K562 (cell line): ENCODE data around the gene RPS6KA4. TPM values are rescaled to one million over a fixed set of nuclear protein-coding genes. Genes with fewer than 3 reads are reported as not detected.
A peak's percentile ranks its signal among the peaks of the same experiment; 100 is the strongest.

Source experiments
- BMI1 ChIP-seq: fragments of 150-350 bp; IDR thresholded peaks from 2 replicates; pipeline ENCODE4 v1.6.1; 2014; ENCODE audit warnings: low read length
- CEBPB ChIP-seq: fragments of 450-650 bp; IDR thresholded peaks from 2 replicates; pipeline ENCODE4 v1.6.1; 2016; ENCODE audit warnings: missing genetic modification characterization, missing compliant biosample characterization
- ELF1 ChIP-seq: fragments of 200-800 bp; sonication (Bioruptor generic); IDR thresholded peaks from 2 replicates; pipeline ENCODE4 v1.6.1; 2016; ENCODE audit warnings: missing genetic modification characterization, missing compliant biosample characterization
- GATAD2B ChIP-seq: fragments of 450-650 bp; IDR thresholded peaks from 2 replicates; pipeline ENCODE4 v1.6.1; 2017; ENCODE audit warnings: mild to moderate bottlenecking, borderline replicate concordance
- NFE2L1 ChIP-seq: fragments of 450-650 bp; IDR thresholded peaks from 2 replicates; pipeline ENCODE4 v1.6.1; 2016; ENCODE audit warnings: missing genetic modification characterization, low read depth, mild to moderate bottlenecking, missing compliant biosample characterization, moderate library complexity, borderline replicate concordance
- NR4A1 ChIP-seq, 2 experiments: fragments of 250-450 bp in 1 of 2; fragments of 450-650 bp in 1 of 2; sonication (Bioruptor Pico) in 1 of 2; IDR thresholded peaks; 2 replicates each; pipeline versions ENCODE4 v1.4.0 to v1.6.1; 2016 to 2020; ENCODE audit warnings: mild to moderate bottlenecking in 2 of 2, missing compliant biosample characterization in 1 of 2, missing genetic modification characterization in 1 of 2, moderate library complexity in 1 of 2
- OTX1 ChIP-seq: fragments of 450-650 bp; formaldehyde crosslinking; IDR thresholded peaks from 2 replicates; pipeline ENCODE4 v1.4.0; 2022; ENCODE audit warnings: mild to moderate bottlenecking
- PHF20 ChIP-seq: fragments of 450-650 bp; IDR thresholded peaks from 2 replicates; pipeline ENCODE4 v1.6.1; 2018; ENCODE audit not compliant: partially characterized antibody
- SUPT5H ChIP-seq: fragments of 450-650 bp; IDR thresholded peaks from 2 replicates; pipeline ENCODE4 v1.6.1; 2016
- TRIM24 ChIP-seq, 2 experiments: fragments of 450-650 bp; IDR thresholded peaks; 2 replicates each; pipeline ENCODE4 v1.6.1; 2016
- TRIM28 ChIP-seq: fragments of 450-650 bp; IDR thresholded peaks from 2 replicates; pipeline ENCODE4 v1.6.1; 2017
- ZNF444 ChIP-seq: fragments of 250-450 bp; sonication (Bioruptor Pico); IDR thresholded peaks from 2 replicates; pipeline ENCODE4 v1.4.0; 2020; ENCODE audit warnings: mild to moderate bottlenecking, moderate library complexity
- polyA plus RNA-seq, 8 experiments: library from polyadenylated mRNA; depleted of rRNA in 4 of 8; stranded (reverse) in 5 of 8; unstranded in 3 of 8; fragments of >200 nt; fragmentation: Nextera tagmentation in 2 of 8; fragmentation: Illumina TruSeq in 1 of 8; extraction: Ambion mirVana in 2 of 8; extraction: Trizol in 1 of 8; gene quantifications; 2 replicates each; pipeline versions ENCODE4 v1.2.1 to v1.2.3, GENCODE V29; 2011 to 2014; ENCODE audit warnings: inconsistent platforms in 1 of 8, missing spikeins in 1 of 8
- total RNA-seq, 7 experiments: library from RNA; depleted of rRNA in 6 of 7; stranded (reverse); fragments of >200 nt in 6 of 7; fragmentation: Illumina TruSeq in 2 of 7; extraction: Trizol in 2 of 7; gene quantifications; 2 replicates each; pipeline versions ENCODE4 v1.2.1 to v1.2.3, GENCODE V29; 2011 to 2021; ENCODE audit warnings: low replicate concordance in 1 of 7
- TF ChIP-seq, protein P1 (sequence below): fragments of 450-650 bp; IDR thresholded peaks from 2 replicates; pipeline ENCODE4 v1.6.1; 2016; ENCODE audit warnings: low read depth
- TF ChIP-seq, protein P2 (sequence below): fragments of 250-450 bp; sonication (Bioruptor Pico); IDR thresholded peaks from 2 replicates; pipeline ENCODE4 v1.9.0; 2021; ENCODE audit warnings: mild to moderate bottlenecking, inconsistent platforms
- TF ChIP-seq, protein P3 (sequence below): sonication (generic); formaldehyde crosslinking; IDR thresholded peaks from 2 replicates; pipeline ENCODE4 v1.8.1; 2023; ENCODE audit warnings: mild to moderate bottlenecking, missing genetic modification reagents, moderate library complexity
- TF ChIP-seq, protein P4 (sequence below): sonication (generic); formaldehyde crosslinking; IDR thresholded peaks from 2 replicates; pipeline ENCODE4 v1.8.0; 2022; ENCODE audit warnings: mild to moderate bottlenecking, missing genetic modification reagents

The RPS6KA4 gene
- total and polyA plus RNA-seq, 9 of the 15 experiments (the other 6 are each of a cell fraction or from before 2014, with no cell fraction given), result 0.15 to 23.8 (median 9.8) TPM

DNA sequence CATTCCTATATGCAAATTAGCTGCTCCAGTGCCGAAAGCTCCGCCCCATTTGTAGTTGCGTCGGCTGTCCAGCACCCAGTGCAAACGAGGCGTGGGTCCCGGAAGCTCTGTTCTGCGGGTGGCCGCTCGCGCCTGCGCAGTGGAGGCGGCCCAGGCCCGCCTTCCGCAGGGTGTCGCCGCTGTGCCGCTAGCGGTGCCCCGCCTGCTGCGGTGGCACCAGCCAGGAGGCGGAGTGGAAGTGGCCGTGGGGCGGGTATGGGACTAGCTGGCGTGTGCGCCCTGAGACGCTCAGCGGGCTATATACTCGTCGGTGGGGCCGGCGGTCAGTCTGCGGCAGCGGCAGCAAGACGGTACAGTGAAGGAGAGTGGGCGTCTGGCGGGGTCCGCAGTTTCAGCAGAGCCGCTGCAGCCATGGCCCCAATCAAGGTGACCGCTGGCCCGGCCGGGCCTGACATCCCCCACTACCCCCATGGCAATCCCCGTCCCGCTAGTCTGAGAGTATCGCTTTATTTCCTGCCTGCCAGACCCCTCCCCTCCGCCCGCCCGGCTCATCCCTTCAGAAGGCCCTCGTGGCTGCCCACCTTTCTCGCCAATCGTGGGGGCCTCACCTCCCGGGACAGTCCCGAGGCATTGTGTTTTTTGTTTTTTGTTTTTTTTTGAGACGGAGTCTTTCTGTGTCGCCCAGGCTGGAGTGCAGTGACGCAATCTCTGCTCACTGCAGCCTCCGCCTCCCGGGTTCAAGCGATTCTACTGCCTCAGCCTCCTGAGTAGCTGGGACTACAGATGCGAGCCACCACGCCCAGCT lies 40.8 kb upstream of the RPS6KA4 start, which contains the start of gene PRDX5 (continued):
- TF ChIP-seq TRIM24 (IDR thresholded peaks at IDR 0.05) (no peak), TRIM28 (peak; percentile 45; the same call in 1 of the 2 replicates), BMI1 (no peak), ELF1 (peak; percentile 77; the same call in 1 of the 2 replicates), SUPT5H (peak; percentile 77), PHF20 (no peak), CEBPB (tag) (peak; percentile 89), NFE2L1 (no peak), NR4A1 (CRISPR knock-in tag; IDR thresholded peaks at IDR 0.05) (no peak), NR4A1 (tag; IDR thresholded peaks at IDR 0.05) (0 out of 2 replicates have a peak, but pooled peaks have one; percentile 23), OTX1 (CRISPR knock-in tag) (no peak), GATAD2B (peak; percentile 46; the same call in 1 of the 2 replicates), ZNF444 (no peak)
- TF ChIP-seq, protein P1, sequence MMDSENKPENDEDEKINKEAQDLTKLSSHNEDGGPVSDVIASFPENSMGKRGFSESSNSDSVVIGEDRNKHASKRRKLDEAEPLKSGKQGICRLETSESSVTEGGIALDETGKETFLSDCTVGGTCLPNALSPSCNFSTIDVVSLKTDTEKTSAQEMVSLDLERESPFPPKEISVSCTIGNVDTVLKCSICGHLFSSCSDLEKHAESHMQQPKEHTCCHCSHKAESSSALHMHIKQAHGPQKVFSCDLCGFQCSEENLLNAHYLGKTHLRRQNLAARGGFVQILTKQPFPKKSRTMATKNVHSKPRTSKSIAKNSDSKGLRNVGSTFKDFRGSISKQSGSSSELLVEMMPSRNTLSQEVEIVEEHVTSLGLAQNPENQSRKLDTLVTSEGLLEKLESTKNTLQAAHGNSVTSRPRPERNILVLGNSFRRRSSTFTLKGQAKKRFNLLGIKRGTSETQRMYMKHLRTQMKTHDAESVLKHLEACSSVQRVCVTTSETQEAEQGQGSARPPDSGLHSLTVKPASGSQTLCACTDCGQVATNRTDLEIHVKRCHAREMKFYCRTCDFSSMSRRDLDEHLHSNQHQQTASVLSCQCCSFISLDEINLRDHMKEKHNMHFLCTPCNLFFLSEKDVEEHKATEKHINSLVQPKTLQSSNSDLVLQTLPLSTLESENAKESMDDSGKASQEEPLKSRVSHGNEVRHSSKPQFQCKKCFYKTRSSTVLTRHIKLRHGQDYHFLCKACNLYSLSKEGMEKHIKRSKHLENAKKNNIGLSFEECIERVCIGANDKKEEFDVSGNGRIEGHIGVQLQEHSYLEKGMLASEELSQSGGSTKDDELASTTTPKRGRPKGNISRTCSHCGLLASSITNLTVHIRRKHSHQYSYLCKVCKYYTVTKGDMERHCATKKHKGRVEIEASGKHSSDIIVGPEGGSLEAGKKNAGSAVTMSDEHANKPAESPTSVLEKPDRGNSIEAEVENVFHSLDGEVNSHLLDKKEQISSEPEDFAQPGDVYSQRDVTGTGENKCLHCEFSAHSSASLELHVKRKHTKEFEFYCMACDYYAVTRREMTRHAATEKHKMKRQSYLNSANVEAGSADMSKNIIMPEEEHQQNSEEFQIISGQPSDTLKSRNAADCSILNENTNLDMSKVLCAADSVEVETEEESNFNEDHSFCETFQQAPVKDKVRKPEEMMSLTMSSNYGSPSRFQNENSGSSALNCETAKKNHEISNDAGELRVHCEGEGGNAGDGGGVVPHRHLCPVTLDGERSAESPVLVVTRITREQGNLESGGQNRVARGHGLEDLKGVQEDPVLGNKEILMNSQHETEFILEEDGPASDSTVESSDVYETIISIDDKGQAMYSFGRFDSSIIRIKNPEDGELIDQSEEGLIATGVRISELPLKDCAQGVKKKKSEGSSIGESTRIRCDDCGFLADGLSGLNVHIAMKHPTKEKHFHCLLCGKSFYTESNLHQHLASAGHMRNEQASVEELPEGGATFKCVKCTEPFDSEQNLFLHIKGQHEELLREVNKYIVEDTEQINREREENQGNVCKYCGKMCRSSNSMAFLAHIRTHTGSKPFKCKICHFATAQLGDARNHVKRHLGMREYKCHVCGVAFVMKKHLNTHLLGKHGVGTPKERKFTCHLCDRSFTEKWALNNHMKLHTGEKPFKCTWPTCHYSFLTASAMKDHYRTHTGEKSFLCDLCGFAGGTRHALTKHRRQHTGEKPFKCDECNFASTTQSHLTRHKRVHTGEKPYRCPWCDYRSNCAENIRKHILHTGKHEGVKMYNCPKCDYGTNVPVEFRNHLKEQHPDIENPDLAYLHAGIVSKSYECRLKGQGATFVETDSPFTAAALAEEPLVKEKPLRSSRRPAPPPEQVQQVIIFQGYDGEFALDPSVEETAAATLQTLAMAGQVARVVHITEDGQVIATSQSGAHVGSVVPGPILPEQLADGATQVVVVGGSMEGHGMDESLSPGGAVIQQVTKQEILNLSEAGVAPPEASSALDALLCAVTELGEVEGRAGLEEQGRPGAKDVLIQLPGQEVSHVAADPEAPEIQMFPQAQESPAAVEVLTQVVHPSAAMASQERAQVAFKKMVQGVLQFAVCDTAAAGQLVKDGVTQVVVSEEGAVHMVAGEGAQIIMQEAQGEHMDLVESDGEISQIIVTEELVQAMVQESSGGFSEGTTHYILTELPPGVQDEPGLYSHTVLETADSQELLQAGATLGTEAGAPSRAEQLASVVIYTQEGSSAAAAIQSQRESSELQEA, result 0 out of 2 replicates have a peak, but pooled peaks have one; percentile 10
- TF ChIP-seq, protein P2, sequence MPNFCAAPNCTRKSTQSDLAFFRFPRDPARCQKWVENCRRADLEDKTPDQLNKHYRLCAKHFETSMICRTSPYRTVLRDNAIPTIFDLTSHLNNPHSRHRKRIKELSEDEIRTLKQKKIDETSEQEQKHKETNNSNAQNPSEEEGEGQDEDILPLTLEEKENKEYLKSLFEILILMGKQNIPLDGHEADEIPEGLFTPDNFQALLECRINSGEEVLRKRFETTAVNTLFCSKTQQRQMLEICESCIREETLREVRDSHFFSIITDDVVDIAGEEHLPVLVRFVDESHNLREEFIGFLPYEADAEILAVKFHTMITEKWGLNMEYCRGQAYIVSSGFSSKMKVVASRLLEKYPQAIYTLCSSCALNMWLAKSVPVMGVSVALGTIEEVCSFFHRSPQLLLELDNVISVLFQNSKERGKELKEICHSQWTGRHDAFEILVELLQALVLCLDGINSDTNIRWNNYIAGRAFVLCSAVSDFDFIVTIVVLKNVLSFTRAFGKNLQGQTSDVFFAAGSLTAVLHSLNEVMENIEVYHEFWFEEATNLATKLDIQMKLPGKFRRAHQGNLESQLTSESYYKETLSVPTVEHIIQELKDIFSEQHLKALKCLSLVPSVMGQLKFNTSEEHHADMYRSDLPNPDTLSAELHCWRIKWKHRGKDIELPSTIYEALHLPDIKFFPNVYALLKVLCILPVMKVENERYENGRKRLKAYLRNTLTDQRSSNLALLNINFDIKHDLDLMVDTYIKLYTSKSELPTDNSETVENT (CRISPR knock-in tag), result peak; percentile 86
- TF ChIP-seq, protein P3, sequence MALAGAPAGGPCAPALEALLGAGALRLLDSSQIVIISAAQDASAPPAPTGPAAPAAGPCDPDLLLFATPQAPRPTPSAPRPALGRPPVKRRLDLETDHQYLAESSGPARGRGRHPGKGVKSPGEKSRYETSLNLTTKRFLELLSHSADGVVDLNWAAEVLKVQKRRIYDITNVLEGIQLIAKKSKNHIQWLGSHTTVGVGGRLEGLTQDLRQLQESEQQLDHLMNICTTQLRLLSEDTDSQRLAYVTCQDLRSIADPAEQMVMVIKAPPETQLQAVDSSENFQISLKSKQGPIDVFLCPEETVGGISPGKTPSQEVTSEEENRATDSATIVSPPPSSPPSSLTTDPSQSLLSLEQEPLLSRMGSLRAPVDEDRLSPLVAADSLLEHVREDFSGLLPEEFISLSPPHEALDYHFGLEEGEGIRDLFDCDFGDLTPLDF (CRISPR knock-in tag), result no peak
- TF ChIP-seq, protein P4, sequence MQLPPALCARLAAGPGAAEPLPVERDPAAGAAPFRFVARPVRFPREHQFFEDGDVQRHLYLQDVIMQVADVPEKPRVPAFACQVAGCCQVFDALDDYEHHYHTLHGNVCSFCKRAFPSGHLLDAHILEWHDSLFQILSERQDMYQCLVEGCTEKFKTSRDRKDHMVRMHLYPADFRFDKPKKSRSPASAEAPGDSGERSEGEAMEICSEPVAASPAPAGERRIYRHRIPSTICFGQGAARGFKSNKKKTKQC, result no peak
